Stimulated activated CD4-positive, alpha-beta T cell treated with anti-CD3 and anti-CD28 coated beads, TNF-alpha, amount 100 ng/mL, for 1 hour (primary cell): ENCODE measurements around the gene MSL2.
"Not testable (repeated sequence)": the region's sequence is repeated elsewhere in the genome, so short reads cannot be mapped to it uniquely, and the experiment has no call there.

Experiments
- DNase-seq, 3 donors: peaks; one replicate each; pipeline ENCODE4 v3.0.0-alpha.2; 2020; ENCODE audit warnings: low read depth in 3 of 3, low spot score in 1 of 3

The MSL2 gene

DNA sequence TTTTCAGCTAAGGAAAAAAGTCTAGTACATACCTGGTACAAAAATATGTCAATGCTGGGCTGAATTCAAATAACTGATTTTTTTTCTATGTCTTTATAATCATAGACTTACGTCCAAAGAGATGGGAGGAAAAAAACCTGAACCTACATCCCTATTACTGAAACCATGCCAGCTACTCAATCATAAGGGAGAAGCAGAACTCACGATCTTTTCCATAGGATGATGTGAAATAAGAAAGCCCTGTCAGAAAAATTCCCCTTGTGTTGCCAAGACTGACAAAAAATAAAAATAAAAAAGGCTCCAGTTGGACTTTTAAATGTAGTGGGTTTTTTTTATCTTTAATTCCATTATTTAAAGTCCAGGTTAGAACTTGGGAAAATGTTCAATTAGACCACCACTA is 3.3 kb downstream of the MSL2 start:
- DNase-seq, result no peak

DNA sequence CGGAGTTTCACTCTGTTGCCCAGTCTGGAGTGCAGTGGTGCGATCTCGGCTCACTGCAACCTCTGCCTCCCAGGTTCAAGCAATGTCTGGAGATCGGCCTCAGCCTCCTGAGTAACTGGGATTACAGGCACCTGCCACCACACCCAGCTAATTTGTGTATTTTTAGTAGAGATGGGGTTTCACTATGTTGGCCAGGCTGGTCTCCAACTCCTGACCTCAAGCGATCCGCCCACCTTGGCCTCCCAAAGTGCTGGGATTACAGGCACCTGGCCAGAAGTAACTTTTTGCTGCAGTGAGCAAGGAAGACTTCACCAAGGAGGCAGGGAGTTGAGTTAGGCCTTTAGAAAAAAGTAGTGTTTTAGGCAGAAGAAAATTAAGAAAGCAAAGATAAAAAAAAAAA is 3.9 kb downstream of the MSL2 start:
- not testable (repeated sequence) for DNase-seq

DNA sequence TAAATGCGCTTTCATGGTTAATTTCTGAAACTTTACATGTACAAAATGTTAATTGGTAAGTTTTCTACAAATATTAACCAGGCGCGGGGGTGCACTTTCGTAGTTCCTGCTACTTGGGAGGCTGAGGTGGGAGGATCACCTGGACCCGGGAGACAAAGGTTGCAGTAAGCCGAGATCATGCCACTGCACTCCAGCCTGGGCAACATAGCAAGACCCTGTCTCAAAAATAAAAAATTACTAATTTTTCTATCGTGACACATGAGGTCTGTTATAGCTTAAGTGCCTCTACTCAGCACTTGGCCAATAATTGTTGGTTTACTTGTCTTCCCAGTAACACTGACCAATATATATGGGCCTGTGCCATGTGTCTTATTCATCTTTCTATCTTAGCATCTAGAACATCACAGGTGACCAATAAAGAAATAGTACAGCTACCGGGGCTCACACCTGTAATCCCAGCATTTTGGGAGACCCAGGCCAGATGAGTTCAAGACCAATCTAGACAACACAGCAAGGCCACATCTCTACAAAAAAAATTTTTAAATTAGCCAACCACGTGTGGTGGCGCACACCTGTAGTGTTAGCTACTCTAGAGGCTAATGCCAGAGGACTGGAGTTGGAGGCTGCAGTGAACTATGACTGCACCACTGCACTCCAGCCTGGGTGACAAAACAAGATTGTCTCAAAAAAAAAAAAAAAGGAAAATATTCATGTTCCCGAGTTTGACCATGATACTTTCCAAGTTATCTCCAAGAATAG is 6.1 kb downstream of the MSL2 start:
- DNase-seq, result no peak

DNA sequence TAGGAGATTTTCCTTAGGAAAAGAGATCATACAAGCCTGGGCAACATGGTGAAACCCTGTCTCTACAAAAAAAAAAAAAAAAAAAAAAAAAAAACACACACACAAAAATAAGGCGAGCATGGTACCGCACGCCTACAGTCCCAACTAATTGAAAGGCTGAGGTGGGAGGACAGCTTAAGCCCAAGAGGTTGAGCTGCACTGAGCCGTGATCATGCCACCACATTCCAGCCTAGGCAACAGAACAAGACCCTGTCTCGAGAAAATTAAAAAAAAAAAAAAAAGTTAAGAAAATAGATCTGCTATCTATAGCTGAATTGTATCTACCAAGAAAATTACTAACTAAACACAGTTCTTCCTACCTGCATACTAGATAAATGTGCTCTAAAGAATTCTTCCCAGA is 7.1 kb downstream of the MSL2 start:
- DNase-seq, result no peak

DNA sequence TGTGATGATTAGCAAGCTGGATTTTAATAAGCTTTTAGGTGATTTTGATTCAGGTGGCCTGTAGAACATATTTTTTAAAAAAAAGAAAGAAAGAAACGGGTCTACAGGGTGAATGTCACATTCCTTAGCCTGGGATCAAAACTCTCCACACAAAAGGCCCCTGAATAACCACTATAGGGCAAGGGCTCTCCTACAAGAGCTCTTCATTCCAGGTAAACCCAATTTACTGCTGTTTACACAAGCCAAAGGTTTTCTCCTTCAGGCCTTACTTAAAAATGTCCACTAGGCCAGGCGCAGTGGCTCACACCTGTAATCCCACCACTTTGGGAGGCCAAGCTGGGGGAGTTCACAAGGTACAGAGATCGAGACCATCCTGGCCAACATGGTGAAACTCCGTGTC is 8.3 kb downstream of the MSL2 start:
- no peak for DNase-seq

DNA sequence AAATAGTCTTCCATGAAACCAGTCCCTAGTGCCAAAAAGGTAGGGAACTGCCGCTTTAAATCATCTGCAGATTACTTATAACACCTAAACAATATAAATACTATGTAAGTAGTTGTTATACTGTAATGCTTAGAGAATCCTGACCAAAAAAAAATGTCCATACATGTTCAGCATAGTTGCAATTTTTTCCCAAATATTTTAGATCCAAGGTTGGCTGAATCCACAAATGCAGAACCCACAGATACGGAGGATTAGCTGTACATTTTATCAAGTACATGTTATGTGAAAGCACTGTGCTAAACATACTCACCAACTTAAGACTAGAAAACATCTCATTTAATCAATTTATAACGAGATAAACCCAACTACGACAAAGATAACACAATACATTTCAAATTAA is 9.3 kb downstream of the MSL2 start:
- DNase-seq, result no peak

DNA sequence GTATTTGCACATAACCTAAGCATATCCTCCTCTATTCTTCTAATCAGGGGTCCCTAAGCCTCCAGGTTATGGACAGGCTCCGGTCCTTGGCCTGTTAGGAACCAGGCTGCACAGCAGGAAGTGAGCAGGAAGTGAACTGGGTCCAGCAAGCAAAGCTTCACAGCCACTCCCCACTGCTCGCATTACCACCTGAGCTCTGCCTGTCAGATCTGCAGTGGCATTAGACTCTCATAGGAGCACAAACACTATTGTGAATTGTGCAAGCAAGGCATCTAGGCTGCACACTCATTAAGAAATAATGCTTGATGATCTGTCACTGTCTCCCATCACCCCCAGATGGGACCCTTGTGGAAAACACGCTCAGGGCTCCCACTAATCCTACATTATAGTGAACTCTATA is 9.8 kb downstream of the MSL2 start:
- DNase-seq, result no peak

DNA sequence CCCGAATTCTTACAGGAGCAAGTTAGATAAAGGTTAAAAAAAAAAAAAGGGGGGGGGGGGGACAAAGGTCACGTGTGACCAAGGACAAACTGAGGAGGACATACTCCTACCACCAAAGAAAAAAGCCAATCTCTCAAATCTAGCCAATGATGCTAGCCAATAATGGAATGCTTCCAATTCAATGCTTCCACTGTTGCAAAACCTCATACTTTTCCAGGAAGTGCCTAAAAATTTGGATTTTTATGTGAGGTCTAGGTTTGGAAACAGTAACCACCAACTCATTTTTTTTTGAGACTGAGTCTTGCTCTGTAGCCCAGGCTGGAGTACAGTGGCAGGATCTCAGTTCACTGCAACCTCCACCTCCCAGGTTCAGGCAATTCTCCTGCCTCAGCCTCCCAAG is 11.4 kb downstream of the MSL2 start:
- no peak for DNase-seq

DNA sequence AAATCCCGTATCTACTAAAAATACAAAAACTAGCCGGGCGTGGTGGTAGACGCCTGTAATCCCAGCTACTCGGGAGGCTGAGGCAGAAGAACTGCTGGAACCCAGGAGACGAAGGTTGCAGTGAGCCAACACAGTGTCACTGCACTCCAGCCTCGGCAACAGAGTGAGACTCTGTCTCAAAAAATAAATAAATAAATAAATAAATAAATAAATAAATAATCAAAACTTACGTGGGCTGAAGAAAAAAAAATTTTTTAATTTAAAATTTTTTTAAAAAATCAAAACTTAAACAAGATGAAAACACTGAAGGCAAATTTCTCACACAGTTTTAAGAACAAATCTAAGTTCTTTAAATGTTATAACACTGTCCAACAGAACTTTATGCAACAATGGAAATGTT is 14.4 kb downstream of the MSL2 start:
- DNase-seq, result no peak

DNA sequence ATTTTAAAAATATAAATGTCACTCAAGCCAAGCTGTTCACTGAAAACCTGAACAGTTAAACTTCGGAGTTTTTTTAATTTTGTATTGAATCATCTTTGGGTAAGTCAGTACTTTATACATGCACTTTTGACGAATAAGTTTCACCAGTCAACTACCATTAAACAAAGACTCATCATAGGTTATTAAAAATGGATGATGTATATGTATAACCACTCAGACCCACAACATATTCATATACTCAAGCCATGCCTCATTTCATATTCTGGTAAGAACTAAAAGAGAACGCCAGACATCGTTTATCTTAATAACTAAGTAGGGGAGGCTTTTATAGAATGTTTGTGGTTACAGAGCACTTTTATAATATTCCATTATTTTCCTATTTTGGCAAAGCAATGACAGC is 18.3 kb downstream of the MSL2 start:
- no peak for DNase-seq

DNA sequence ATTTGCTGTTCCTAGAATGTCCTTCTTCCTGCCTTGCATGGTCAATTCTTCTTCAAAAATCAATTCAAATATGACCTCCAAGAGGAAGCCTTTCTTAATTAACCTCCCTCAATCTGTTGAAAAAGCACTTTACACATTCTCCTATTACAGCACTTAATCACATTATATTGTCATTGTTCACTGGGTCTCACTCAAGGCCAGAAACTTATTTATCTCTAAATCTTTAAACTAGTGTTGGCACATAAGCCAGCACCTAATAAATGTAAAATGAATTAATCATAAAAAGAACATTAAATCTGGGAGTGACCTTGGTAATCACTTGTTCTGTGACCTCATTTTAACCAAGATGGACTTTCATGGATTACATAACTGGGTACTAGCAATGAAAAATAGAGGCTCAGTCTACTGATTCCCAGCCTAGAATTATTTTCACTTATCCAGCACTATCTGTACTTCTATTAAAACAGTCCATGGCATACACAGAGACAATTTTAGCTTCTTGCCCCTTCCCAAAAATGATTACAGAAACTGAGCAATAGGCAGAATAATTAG is 22.1 kb downstream of the MSL2 start:
- no peak for DNase-seq

DNA sequence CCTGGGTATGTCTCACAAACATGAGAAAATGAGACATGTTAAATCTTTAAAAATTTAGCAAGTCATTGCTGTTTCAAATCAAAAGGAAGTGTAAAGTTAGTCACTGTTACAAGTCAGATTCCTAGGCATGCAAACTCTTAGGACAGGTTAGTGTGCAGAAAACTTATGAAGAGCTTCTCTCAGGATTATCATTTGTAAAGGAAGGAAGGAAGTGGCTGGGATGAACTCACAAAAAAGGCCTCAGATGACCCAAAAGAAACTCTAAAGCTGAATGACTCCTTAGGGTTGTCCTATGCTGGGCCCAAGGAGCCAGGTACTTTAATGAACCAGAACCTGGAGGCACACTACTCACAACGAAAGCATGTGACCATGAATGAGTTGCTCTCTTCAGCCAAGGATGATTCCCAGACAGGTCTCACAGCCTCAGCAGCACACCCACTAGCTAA is 25.0 kb downstream of the MSL2 start:
- DNase-seq, result no peak

DNA sequence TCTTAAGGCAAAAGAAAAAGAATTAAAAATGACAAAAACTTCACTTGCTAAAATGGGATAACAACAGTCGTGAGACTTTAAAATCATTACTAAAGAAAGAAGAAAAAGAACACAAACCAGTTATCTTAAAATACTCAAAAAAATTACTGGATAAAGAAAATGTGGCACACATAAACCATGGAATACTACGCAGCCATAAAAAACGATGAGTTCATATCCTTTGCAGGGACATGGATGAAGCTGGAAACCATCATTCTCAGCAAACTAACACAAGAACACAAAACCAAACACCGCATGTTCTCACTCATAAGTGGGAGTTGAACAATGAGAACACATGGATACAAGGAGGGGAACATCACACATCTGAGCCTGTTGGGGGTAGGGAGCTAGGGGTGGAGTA is 27.9 kb downstream of the MSL2 start:
- not testable (repeated sequence) for DNase-seq

DNA sequence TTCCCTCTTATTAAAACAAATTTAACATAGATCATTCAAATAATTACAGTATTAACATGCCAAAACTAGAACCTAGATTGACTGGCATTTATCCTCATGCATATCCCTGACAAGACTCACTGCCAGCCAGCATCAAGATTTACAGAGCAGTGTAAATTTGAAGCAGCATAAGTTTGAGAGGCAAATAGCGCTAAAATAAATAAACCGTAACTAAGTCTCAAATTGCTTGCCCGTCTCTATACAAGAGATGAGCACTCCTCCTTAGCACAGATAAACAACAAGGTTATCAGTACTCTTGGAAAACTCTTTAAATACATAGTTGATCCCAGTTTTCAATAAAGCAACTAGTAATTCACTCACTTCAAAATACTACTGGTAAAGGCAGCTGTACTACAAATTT is 29.6 kb downstream of the MSL2 start:
- DNase-seq, result no peak

DNA sequence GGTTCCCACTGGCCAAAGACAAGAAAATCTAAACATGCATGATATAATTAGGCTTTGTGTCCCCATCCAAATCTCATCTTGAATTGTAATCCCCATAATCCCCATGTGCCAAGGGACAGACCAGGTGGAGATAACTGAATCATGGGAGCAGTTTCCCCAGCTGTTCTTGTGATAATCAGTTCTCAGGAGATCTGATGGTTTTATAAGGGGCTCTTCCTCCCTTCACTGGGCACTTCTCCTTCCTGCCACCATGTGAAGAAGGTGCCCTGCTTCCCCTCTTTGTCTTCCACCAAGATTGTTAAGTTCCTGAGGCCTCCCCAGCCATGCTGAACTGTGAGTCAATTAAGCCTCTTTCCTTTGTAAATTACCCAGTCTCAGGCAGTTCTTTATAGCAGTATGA is 32.5 kb downstream of the MSL2 start:
- not testable (repeated sequence) for DNase-seq

DNA sequence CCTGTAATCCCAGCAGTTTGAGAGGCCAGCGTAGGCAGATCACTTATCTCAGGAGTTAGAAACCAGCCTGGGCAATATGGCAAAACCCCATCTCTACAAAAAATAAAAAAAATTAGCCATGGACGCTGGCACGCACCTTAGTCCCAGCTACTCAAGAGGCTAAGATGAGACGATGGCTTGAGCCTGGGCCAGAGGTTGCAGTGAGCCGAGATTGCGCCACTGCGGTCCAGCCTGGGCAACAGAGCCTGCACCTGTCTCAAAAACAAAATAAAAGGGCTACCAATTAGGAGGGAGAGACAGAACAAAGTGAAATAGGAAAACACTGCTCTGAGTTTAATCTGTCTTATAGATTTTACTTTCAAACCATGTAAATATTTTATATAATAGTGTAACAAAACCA is 33.8 kb downstream of the MSL2 start:
- no peak for DNase-seq

DNA sequence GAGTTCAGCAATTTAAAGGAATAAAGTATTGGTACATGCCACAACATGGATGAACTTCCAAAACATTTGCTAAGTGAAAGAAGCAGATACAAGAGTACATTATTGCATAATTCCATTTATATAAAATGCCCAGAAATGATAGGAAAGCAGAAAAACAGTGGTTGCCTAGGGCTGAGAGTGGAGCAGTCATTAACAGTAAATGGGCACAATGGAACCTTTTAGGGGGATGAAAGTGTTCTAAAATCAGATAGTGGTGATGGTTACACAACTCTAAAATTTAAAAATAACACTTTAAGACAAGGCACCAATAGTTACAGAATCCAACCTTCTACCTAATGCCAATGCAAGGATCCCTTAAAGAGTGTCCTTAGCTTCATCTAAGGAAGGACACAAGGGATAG is 34.6 kb downstream of the MSL2 start:
- no peak for DNase-seq

DNA sequence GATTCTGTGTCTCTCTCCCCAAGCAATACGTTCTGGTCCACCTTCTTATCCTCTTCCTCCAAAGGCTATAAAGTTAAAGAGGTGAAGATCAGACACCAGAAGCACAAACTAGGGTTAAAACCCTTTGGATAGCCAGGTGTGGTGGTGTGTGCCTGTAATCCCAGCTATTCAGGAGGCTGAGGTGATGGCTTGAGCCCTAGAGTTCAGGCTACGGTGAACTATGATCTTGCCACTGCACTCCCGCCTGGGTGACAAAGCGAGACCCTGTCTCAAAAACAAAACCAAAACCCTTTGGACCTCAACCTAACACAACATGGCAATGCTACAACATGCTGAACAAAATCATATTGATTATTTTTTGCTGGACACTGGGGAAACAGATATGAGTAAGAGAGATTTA is 43.2 kb downstream of the MSL2 start:
- no peak for DNase-seq

DNA sequence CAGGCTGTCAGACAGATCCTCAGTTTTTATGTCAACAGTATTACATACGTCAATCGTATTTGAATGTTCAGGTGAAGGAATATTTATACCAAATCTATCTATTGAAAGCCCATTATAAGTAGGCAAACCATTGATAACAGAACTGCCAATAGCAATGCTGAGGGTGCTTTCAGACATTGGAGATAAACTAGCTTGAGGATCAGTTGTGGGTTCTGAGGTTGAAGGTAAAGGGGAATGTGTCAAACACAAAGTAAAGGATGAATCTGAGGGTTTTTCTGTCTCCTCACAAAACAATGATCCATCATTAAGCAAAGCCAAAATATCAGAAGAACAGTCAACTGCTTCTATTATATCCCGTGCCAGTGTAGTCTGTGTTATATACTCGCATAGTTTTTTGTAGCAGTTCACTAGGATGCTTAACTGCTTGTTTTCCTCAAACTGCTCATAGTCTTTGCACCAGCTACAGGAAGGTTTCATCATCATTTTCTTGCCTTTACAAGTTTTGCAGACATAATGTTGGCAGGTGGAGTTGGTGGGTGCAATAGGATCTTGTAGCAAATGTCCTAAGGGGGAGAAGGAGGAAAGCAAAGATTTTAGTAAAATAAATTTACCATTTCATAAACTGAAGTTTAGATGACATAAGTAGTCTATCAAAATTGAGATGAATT is 43.8 kb downstream of the MSL2 start:
- no peak for DNase-seq

DNA sequence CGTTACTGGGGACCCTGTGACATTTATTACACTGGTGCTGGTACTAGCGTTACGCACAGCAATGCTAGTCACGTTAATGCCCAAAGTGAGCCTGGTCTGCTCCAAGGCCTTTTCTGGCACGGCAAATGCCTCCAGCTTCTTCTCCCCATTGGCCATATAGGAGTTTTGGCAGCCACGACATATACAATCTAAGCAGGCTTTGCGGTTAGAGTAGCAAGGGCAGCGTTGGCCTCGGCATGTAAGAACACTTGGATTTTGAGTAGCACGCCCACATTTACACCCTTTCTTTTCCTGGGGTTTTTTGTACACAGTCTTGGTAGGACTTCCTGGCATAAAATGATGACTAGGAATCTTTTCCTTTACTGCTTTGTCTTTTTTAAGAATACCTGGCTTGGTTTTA is 44.9 kb downstream of the MSL2 start:
- DNase-seq, result no peak

DNA sequence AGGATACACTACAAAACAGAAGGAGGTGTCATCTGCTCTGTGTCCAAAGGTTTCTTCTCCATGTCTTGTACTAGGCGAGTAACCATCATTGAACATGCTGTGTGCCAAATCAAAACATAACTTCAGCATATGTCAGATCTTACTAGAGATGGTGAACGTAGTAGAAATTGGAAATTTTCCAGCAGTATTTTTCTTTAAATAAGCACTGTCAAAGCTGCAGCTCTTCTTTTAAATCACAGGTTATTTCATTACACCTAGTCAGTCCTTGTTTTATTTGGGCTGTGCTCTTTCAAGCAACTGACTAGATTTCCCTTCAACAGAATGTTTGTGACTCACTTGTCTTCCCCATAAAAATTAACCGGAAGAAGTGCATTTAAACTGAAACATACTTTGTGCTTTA is 46.5 kb downstream of the MSL2 start:
- no peak for DNase-seq

DNA sequence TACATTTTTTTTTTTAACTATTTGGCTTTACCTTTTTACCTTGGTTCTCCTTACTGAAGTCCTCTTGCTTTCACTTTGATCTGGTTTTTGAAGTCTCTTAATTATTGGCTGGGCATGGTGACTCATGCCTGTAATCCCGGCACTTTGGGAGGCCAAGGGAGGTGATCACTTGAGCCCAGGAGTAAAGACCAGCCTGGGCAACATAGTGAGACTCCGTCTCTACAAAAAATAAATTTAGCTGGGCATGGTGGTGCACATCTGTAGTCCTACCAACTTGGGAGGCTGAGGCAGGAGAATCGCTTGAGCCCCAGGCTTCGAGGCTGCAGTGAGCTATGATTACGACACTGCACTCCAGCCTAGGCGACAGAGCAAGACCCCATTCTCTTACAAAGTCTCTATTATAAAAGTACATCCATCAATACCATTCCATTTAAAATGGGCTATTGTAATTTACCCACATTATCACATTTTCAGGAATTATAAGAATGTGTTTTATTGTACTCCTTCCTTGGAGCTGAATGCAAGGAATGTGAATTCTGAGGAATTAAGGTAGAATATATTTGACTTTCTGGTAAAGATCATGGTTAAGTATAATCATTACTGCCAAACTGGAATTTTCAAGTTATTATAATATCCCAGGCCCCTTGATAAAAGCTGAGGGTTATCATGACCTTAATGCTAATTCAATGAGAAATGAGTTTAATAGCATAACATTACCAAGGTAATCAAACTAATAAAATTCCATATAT is 49.0 kb downstream of the MSL2 start:
- DNase-seq, result no peak
